Measurements from ENCODE around the gene TCTN2. TPM values are rescaled to one million over a fixed set of nuclear protein-coding genes. Genes with fewer than 3 reads are reported as not detected.

Gene TCTN2
- total and polyA plus RNA-seq, 2 experiments from 2014 or later: 2.7 to 6.0 TPM

DNA sequence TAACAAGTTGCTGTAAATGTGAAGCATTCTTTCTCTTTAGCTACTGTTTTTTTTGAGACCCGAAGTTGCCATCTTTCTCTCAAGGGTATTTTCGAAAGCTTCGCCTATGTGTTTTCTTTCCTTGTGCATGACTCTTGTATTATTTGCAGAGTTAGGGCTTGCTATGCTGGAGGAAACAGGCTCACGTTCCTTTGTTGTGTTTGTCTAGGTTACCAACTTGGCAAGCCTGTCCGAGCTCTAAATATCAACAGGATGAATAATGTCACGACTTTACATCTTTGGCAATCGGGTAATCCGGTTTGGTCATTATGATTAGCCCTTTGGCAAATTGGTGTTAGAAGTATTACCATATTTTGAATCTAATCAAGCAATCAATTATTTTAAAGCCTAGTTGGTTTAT, 25.3 kb downstream of the TCTN2 start:
- Mint-ChIP-seq H3K27ac (no peak overlapping the region), H3K4me3 (no peak overlapping the region), H3K36me3 (ENCODE audit: low read depth) (peaks cover 7% of the 10 kb centered on the region; the same call in 1 of the 3 replicates), H3K27me3 (ENCODE audit: insufficient read depth, low read depth, poor library complexity) (peaks cover 2% of the 10 kb centered on the region), H3K4me1 (no peaks in the 10 kb centered on the region), H3K9me3 (no peaks in the 10 kb centered on the region)
- TF ChIP-seq NANOG (IDR thresholded peaks at IDR 0.05; ENCODE audit: borderline replicate concordance) (no peak), EZH2 (IDR thresholded peaks at IDR 0.05; ENCODE audit: low read depth, unreplicated experiment) (no peak), ZNF331 (CRISPR knock-in tag; IDR thresholded peaks at IDR 0.05; ENCODE audit: low read depth) (no peak)
- H3F3A ChIP-seq (replicated peaks; ENCODE audit: low read depth): no peaks in the 10 kb centered on the region
- no peak for ATAC-seq
- H2AFZ ChIP-seq: no peak overlapping the region
- no peaks in the 10 kb centered on the region for H3K9me2 ChIP-seq (ENCODE audit: insufficient read depth)
- DNase-seq (ENCODE audit: low spot score): no peak
- H3K27ac ChIP-seq (ENCODE audit: low read depth): no peak overlapping the region
- no peaks in the 10 kb centered on the region for H3K36me3 ChIP-seq (ENCODE audit: insufficient read depth)
- H3K4me1 ChIP-seq (ENCODE audit: insufficient read depth): no peaks in the 10 kb centered on the region
- H3K27me3 ChIP-seq (ENCODE audit: insufficient read depth): no peaks in the 10 kb centered on the region
- H3K79me2 ChIP-seq (replicated peaks; ENCODE audit: insufficient read depth): no peaks in the 10 kb centered on the region
- no peaks in the 10 kb centered on the region; the same call in 1 of the 2 replicates for H4K20me1 ChIP-seq (replicated peaks; ENCODE audit: insufficient read depth)
- no peak overlapping the region for H3K4me3 ChIP-seq
- no peak overlapping the region for H3K4me2 ChIP-seq

DNA sequence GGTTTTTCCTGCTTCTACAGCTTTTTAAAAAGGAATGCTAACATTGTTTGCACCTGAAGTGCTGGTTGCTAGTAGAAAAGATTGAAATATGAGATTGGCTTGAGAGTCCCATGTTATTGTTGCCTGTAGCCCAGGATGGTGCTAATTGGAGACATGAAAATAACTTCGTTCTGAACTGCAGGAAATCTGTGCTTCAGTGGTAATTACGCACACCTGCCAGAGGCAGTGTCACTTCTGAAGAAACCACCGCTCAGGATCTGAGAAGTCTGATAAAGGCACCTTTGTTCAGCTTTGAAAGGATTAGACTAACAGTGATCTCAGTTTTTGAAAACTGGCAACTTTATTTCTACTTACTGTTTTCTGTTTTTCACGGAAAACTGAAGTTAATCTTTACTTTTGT, 25.7 kb downstream of the TCTN2 start:
- H3K4me1 Mint-ChIP-seq: no peaks in the 10 kb centered on the region
- H3K4me2 ChIP-seq: no peak overlapping the region
- no peaks in the 10 kb centered on the region for H3K27me3 ChIP-seq (ENCODE audit: insufficient read depth)
- no peak overlapping the region for H3K4me3 Mint-ChIP-seq
- peaks cover under 1% of the 10 kb centered on the region for H3K27me3 Mint-ChIP-seq (ENCODE audit: insufficient read depth, low read depth, poor library complexity)
- no peaks in the 10 kb centered on the region for H3K4me1 ChIP-seq (ENCODE audit: insufficient read depth)
- H4K20me1 ChIP-seq (replicated peaks; ENCODE audit: insufficient read depth): no peaks in the 10 kb centered on the region; the same call in 1 of the 2 replicates
- H3K9me2 ChIP-seq (ENCODE audit: insufficient read depth): no peaks in the 10 kb centered on the region
- no peak overlapping the region for H2AFZ ChIP-seq
- TF ChIP-seq ZNF114 (CRISPR knock-in tag; IDR thresholded peaks at IDR 0.05): no peak
- no peak for TF ChIP-seq EZH2 (IDR thresholded peaks at IDR 0.05; ENCODE audit: low read depth, unreplicated experiment)
- TF ChIP-seq POLR2AphosphoS5 (IDR thresholded peaks at IDR 0.05; ENCODE audit: low read depth): no peak
- no peak for TF ChIP-seq EZH2phosphoT487 (IDR thresholded peaks at IDR 0.05; ENCODE audit: unreplicated experiment)
- TF ChIP-seq JUNB (IDR thresholded peaks at IDR 0.05; ENCODE audit: unreplicated experiment): no peak
- no peak for TF ChIP-seq CREB1 (CRISPR knock-in tag; IDR thresholded peaks at IDR 0.05; ENCODE audit: low read depth)
- no peak for TF ChIP-seq ZNF331 (CRISPR knock-in tag; IDR thresholded peaks at IDR 0.05; ENCODE audit: low read depth)
- TF ChIP-seq, protein P1, sequence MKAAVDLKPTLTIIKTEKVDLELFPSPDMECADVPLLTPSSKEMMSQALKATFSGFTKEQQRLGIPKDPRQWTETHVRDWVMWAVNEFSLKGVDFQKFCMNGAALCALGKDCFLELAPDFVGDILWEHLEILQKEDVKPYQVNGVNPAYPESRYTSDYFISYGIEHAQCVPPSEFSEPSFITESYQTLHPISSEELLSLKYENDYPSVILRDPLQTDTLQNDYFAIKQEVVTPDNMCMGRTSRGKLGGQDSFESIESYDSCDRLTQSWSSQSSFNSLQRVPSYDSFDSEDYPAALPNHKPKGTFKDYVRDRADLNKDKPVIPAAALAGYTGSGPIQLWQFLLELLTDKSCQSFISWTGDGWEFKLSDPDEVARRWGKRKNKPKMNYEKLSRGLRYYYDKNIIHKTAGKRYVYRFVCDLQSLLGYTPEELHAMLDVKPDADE (IDR thresholded peaks at IDR 0.05): no peak
- TF ChIP-seq, protein P2, sequence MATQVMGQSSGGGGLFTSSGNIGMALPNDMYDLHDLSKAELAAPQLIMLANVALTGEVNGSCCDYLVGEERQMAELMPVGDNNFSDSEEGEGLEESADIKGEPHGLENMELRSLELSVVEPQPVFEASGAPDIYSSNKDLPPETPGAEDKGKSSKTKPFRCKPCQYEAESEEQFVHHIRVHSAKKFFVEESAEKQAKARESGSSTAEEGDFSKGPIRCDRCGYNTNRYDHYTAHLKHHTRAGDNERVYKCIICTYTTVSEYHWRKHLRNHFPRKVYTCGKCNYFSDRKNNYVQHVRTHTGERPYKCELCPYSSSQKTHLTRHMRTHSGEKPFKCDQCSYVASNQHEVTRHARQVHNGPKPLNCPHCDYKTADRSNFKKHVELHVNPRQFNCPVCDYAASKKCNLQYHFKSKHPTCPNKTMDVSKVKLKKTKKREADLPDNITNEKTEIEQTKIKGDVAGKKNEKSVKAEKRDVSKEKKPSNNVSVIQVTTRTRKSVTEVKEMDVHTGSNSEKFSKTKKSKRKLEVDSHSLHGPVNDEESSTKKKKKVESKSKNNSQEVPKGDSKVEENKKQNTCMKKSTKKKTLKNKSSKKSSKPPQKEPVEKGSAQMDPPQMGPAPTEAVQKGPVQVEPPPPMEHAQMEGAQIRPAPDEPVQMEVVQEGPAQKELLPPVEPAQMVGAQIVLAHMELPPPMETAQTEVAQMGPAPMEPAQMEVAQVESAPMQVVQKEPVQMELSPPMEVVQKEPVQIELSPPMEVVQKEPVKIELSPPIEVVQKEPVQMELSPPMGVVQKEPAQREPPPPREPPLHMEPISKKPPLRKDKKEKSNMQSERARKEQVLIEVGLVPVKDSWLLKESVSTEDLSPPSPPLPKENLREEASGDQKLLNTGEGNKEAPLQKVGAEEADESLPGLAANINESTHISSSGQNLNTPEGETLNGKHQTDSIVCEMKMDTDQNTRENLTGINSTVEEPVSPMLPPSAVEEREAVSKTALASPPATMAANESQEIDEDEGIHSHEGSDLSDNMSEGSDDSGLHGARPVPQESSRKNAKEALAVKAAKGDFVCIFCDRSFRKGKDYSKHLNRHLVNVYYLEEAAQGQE (IDR thresholded peaks at IDR 0.05; ENCODE audit: unreplicated experiment): no peak
- TF ChIP-seq, protein P3, sequence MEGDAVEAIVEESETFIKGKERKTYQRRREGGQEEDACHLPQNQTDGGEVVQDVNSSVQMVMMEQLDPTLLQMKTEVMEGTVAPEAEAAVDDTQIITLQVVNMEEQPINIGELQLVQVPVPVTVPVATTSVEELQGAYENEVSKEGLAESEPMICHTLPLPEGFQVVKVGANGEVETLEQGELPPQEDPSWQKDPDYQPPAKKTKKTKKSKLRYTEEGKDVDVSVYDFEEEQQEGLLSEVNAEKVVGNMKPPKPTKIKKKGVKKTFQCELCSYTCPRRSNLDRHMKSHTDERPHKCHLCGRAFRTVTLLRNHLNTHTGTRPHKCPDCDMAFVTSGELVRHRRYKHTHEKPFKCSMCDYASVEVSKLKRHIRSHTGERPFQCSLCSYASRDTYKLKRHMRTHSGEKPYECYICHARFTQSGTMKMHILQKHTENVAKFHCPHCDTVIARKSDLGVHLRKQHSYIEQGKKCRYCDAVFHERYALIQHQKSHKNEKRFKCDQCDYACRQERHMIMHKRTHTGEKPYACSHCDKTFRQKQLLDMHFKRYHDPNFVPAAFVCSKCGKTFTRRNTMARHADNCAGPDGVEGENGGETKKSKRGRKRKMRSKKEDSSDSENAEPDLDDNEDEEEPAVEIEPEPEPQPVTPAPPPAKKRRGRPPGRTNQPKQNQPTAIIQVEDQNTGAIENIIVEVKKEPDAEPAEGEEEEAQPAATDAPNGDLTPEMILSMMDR (conservative IDR thresholded peaks at IDR 0.05; ENCODE audit: low read depth in 2 of 2): no peak
- TF ChIP-seq STAT1 (IDR thresholded peaks at IDR 0.05; ENCODE audit: unreplicated experiment): no peak
- no peaks in the 10 kb centered on the region for H3K79me2 ChIP-seq (replicated peaks; ENCODE audit: insufficient read depth)
- no peak for DNase-seq (ENCODE audit: low spot score)
- ATAC-seq: no peak
- H3K27ac ChIP-seq (ENCODE audit: low read depth): no peak overlapping the region
- no peaks in the 10 kb centered on the region for H3K36me3 ChIP-seq (ENCODE audit: insufficient read depth)
- H3K9me3 Mint-ChIP-seq: no peaks in the 10 kb centered on the region
- no peak overlapping the region for H3K4me3 ChIP-seq
- H3F3A ChIP-seq (replicated peaks; ENCODE audit: low read depth): no peaks in the 10 kb centered on the region
- peaks cover 8% of the 10 kb centered on the region; the same call in 1 of the 3 replicates for H3K36me3 Mint-ChIP-seq (ENCODE audit: low read depth)
- H3K27ac Mint-ChIP-seq: no peak overlapping the region

Measured in GM23338 (cell line).